ENCODE results near the gene ASPHD2.

GRCh38 chr22:26477341-26477731 lies 48.3 kb downstream of the ASPHD2 start:
- TF ChIP-seq, protein P1, sequence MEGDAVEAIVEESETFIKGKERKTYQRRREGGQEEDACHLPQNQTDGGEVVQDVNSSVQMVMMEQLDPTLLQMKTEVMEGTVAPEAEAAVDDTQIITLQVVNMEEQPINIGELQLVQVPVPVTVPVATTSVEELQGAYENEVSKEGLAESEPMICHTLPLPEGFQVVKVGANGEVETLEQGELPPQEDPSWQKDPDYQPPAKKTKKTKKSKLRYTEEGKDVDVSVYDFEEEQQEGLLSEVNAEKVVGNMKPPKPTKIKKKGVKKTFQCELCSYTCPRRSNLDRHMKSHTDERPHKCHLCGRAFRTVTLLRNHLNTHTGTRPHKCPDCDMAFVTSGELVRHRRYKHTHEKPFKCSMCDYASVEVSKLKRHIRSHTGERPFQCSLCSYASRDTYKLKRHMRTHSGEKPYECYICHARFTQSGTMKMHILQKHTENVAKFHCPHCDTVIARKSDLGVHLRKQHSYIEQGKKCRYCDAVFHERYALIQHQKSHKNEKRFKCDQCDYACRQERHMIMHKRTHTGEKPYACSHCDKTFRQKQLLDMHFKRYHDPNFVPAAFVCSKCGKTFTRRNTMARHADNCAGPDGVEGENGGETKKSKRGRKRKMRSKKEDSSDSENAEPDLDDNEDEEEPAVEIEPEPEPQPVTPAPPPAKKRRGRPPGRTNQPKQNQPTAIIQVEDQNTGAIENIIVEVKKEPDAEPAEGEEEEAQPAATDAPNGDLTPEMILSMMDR (IDR thresholded peaks at IDR 0.05; ENCODE audit: borderline replicate concordance, extremely low read depth, low read length, poor library complexity, severe bottlenecking), result no peak
- no peak for TF ChIP-seq EZH2 (IDR thresholded peaks at IDR 0.05; ENCODE audit: borderline replicate concordance, low read depth, low read length, severe bottlenecking)
